Neural progenitor cell (in vitro differentiated cells): Measurements from ENCODE around the gene XPNPEP3. TPM values are rescaled to one million over a fixed set of nuclear protein-coding genes. Genes with fewer than 3 reads are reported as not detected.

Experiments used
- DNase-seq: peaks from one replicate; pipeline ENCODE4 v3.0.0-alpha.2; 2016; ENCODE audit warnings: low spot score
- H2AFZ ChIP-seq: fragments of 200-600 bp; sonication (generic); replicated peaks from 2 replicates; pipeline ENCODE4 v1.6.1; 2016; ENCODE audit warnings: antibody characterized with exemption
- H3F3A ChIP-seq: fragments of 200-600 bp; sonication (generic); 2 replicates; pipeline ENCODE4 v1.6.1; 2016; ENCODE audit warnings: antibody characterized with exemption, low read depth
- H3K27ac ChIP-seq: fragments of 200-600 bp; sonication (generic); 2 replicates; pipeline ENCODE4 v1.5.1; 2016; ENCODE audit warnings: mild to moderate bottlenecking
- H3K27me3 ChIP-seq: fragments of 200-600 bp; sonication (generic); 2 replicates; pipeline ENCODE4 v1.6.1; 2016; ENCODE audit warnings: mild to moderate bottlenecking, moderate library complexity
- H3K36me3 ChIP-seq: fragments of 200-600 bp; sonication (generic); 2 replicates; pipeline ENCODE4 v1.5.1; 2016
- H3K4me1 ChIP-seq: fragments of 200-600 bp; sonication (generic); 2 replicates; pipeline ENCODE4 v1.6.1; 2016; ENCODE audit warnings: mixed run types
- H3K4me2 ChIP-seq: fragments of 200-600 bp; sonication (generic); 2 replicates; pipeline ENCODE4 v1.6.1; 2016
- H3K4me3 ChIP-seq: fragments of 200-600 bp; sonication (generic); 2 replicates; pipeline ENCODE4 v1.5.1; 2016
- H3K79me2 ChIP-seq: fragments of 200-600 bp; sonication (generic); 2 replicates; pipeline ENCODE4 v1.6.1; 2016; ENCODE audit warnings: low read depth
- H3K9ac ChIP-seq: fragments of 200-600 bp; sonication (generic); 2 replicates; pipeline ENCODE4 v1.6.1; 2016
- H3K9me3 ChIP-seq: fragments of 200-600 bp; sonication (generic); 2 replicates; pipeline ENCODE4 v1.5.1; 2016; ENCODE audit warnings: low read depth
- H4K20me1 ChIP-seq: fragments of 200-600 bp; sonication (generic); 2 replicates; pipeline ENCODE4 v1.6.1; 2016; ENCODE audit warnings: low read depth
- H3K27ac Mint-ChIP-seq: 3 replicates; pipeline ENCODE4 v1.8.0; 2021; ENCODE audit warnings: mixed read lengths
- H3K27me3 Mint-ChIP-seq: 2 replicates; pipeline ENCODE4 v1.8.0; 2022; ENCODE audit warnings: low read depth, mild to moderate bottlenecking, inconsistent platforms, moderate library complexity, mixed read lengths; ENCODE audit not compliant: insufficient read depth
- H3K36me3 Mint-ChIP-seq: 3 replicates; pipeline ENCODE4 v1.8.0; 2021; ENCODE audit warnings: mixed read lengths
- H3K4me1 Mint-ChIP-seq: 3 replicates; pipeline ENCODE4 v1.8.0; 2021; ENCODE audit warnings: mixed read lengths
- H3K4me3 Mint-ChIP-seq: 3 replicates; pipeline ENCODE4 v1.8.0; 2021; ENCODE audit warnings: mild to moderate bottlenecking, moderate library complexity, mixed read lengths
- H3K9me3 Mint-ChIP-seq: 3 replicates; pipeline ENCODE4 v1.8.0; 2020; ENCODE audit warnings: mixed read lengths
- EZH2 ChIP-seq: fragments of 200-600 bp; sonication (generic); IDR thresholded peaks from 2 replicates; pipeline ENCODE4 v1.6.1; 2017; ENCODE audit warnings: antibody characterized with exemption, mild to moderate bottlenecking, moderate library complexity
- EZH2phosphoT487 ChIP-seq: fragments of 200-600 bp; sonication (generic); IDR thresholded peaks from 2 replicates; pipeline ENCODE4 v1.6.1; 2017; ENCODE audit warnings: antibody characterized with exemption
- total RNA-seq: library from RNA; depleted of rRNA; stranded (reverse); fragments of >200 nt; gene quantifications from 2 replicates; pipeline ENCODE4 v1.2.3, GENCODE V29; 2015; ENCODE audit warnings: low replicate concordance
- TF ChIP-seq, protein P1 (sequence below): fragments of 200-600 bp; sonication (generic); IDR thresholded peaks from 2 replicates; pipeline ENCODE4 v1.5.1; 2017; ENCODE audit warnings: antibody characterized with exemption, mild to moderate bottlenecking

XPNPEP3 gene
- total RNA-seq, 1 donor from 2014 or later = 21.4 TPM

DNA sequence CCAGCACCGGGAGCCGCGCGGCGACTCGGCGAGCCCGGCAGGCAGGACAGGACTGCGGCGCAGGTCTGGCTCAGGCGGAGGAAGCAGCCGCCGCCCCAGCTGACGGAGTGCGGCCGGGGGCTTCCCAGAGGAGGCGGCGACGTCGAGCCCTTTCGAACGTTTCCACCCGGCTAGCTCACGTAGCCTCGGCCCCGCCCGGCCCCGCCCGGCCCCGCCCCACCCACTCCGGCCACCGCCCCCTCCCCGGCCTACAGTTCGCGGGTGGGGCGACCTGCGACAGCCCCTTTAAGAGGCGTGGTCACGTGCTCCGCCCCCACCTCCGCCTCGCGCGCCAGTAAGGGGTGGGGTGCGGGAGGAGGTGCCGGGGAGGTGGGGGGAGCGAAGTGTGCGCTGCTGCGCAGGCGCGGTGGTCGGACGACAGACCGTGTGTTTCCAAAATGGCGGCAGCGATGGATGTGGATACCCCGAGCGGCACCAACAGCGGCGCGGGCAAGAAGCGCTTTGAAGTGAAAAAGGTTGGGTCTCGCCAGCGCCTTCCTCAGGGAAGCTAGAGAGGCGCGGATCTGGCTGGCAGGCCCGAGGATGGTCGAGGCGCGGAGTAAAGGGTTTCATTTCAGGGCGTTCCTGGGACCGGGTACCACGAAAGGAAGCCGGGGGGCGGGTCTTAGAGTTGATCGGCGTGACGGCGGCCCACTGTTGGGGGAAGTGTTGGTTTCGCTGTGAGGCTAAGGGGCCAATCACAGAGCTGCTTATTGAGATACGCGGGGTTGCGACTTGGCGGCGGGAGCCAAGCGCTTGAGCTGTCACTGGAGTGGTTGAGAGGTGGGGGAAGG lies 94.2 kb downstream of the XPNPEP3 start, which contains the start of gene RBX1:
RBX1 (plus strand) TSS at position 417 of the 833 bp plus-strand sequence; CDS start at position 438, 21 bp downstream.
- Histone ChIP-seq H3K27ac (peak within 1 kb of the TSS; percentile 91), H3K4me1 (no peaks in the 10 kb centered on the region), H3K27me3 (no peaks in the 10 kb centered on the region), H2AFZ (peak within 1 kb of the TSS; percentile 92), H3K4me2 (peak within 1 kb of the TSS; percentile 88), H3K36me3 (peaks cover 2% of the 10 kb centered on the region), H3K4me3 (peak within 1 kb of the TSS; percentile 86), H3K79me2 (peaks cover 45% of the 10 kb centered on the region), H3K9ac (peak within 1 kb of the TSS; percentile 84), H3F3A (peaks cover 9% of the 10 kb centered on the region), H3K9me3 (no peaks in the 10 kb centered on the region), H4K20me1 (no peaks in the 10 kb centered on the region)
- peaks cover 17% of the 10 kb centered on the region for H3K4me1 Mint-ChIP-seq
- peak within 1 kb of the TSS; percentile 95 for H3K27ac Mint-ChIP-seq
- H3K4me3 Mint-ChIP-seq = peak within 1 kb of the TSS; percentile 99
- TF ChIP-seq, protein P1, sequence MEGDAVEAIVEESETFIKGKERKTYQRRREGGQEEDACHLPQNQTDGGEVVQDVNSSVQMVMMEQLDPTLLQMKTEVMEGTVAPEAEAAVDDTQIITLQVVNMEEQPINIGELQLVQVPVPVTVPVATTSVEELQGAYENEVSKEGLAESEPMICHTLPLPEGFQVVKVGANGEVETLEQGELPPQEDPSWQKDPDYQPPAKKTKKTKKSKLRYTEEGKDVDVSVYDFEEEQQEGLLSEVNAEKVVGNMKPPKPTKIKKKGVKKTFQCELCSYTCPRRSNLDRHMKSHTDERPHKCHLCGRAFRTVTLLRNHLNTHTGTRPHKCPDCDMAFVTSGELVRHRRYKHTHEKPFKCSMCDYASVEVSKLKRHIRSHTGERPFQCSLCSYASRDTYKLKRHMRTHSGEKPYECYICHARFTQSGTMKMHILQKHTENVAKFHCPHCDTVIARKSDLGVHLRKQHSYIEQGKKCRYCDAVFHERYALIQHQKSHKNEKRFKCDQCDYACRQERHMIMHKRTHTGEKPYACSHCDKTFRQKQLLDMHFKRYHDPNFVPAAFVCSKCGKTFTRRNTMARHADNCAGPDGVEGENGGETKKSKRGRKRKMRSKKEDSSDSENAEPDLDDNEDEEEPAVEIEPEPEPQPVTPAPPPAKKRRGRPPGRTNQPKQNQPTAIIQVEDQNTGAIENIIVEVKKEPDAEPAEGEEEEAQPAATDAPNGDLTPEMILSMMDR = no peak
- TF ChIP-seq EZH2 (no peak), EZH2phosphoT487 (no peak)
- H3K27me3 Mint-ChIP-seq = peaks cover 2% of the 10 kb centered on the region
- peak; percentile 99 for DNase-seq
- H3K9me3 Mint-ChIP-seq = no peaks in the 10 kb centered on the region
- peaks cover 12% of the 10 kb centered on the region for H3K36me3 Mint-ChIP-seq

DNA sequence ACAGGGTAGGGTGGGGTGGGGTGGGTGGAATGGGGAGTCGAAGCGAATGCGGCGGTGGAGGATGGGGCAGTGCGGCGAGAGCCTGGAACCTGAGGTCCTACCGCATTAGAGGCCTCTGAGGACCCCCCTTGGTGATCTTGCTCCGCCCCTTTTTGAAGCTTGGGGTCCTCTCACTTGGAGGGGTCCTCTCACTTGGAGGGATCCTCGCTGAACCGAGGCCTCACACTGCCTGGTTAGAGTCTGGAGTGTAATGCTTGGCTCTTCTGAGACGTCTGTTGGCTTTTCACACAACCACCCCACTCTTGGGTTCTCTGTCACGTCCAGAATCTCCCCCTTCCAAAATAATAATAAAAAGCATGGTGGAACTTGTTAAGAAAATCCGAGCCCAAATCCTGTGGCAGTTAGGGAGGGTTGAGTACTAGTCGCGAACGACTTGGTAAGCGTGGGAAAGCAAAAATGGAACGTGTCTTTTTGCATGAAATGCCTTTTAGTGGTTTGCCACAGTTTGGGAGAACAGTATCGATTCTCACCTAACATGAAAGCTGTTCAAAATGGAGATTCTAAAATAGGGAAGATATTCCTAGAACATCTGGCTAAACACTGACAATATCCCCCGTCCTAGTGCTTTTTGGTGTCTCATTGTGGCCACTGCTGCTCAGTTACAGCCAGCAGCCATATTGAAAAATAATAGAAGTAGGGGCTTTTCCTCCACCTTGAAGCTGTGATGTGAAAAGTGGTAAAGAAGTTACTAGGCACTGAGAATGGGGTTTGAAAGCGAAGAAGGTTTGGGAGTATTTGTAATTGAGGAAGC lies 95.1 kb downstream of the XPNPEP3 start:
- peaks cover 2% of the 10 kb centered on the region for H3K27me3 Mint-ChIP-seq
- peak overlapping the region; percentile 31 for H3K27ac ChIP-seq
- H3K9ac ChIP-seq = peak overlapping the region; percentile 40
- peaks cover 9% of the 10 kb centered on the region for H3K36me3 Mint-ChIP-seq
- peak overlapping the region; percentile 99 for H3K4me3 Mint-ChIP-seq
- peak overlapping the region; percentile 86 for H3K4me3 ChIP-seq
- DNase-seq = no peak
- H3K27ac Mint-ChIP-seq = peak overlapping the region; percentile 47
- peaks cover 2% of the 10 kb centered on the region for H3K36me3 ChIP-seq
- H4K20me1 ChIP-seq = no peaks in the 10 kb centered on the region
- H3F3A ChIP-seq = peaks cover 9% of the 10 kb centered on the region
- TF ChIP-seq EZH2 (no peak), EZH2phosphoT487 (no peak)
- TF ChIP-seq, protein P1 = no peak
- H3K4me1 Mint-ChIP-seq = peaks cover 17% of the 10 kb centered on the region
- H3K27me3 ChIP-seq = no peaks in the 10 kb centered on the region
- no peaks in the 10 kb centered on the region for H3K9me3 Mint-ChIP-seq
- H3K4me1 ChIP-seq = no peaks in the 10 kb centered on the region
- H3K79me2 ChIP-seq = peaks cover 54% of the 10 kb centered on the region
- H2AFZ ChIP-seq = no peak overlapping the region
- H3K9me3 ChIP-seq = no peaks in the 10 kb centered on the region
- peak overlapping the region; percentile 88 for H3K4me2 ChIP-seq

DNA sequence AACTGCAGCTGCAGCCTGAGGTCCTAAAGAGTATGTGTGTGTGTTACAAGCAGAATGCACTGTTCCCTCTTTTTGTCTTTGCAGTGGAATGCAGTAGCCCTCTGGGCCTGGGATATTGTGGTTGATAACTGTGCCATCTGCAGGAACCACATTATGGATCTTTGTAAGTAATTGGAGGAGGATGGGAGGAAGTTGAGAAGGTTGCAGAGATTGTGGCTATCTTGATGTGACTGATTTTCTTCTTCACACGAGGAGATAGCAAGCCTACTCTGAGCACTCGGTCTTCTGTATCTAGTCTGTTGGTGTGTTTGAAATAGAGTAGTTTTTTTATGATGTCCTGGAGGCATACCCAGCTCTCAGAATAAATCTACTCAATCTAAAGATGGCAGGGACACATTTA lies 96.5 kb downstream of the XPNPEP3 start:
- H2AFZ ChIP-seq = no peak overlapping the region
- TF ChIP-seq, protein P1 = no peak
- TF ChIP-seq EZH2phosphoT487 (no peak), EZH2 (no peak)
- H3K4me3 ChIP-seq = no peak overlapping the region
- no peak overlapping the region for H3K4me2 ChIP-seq
- peaks cover 2% of the 10 kb centered on the region for H3K27me3 Mint-ChIP-seq
- H3K27ac Mint-ChIP-seq = peak overlapping the region; percentile 17
- no peaks in the 10 kb centered on the region for H3K9me3 Mint-ChIP-seq
- peaks cover 13% of the 10 kb centered on the region for H3K36me3 Mint-ChIP-seq
- peaks cover 68% of the 10 kb centered on the region for H3K79me2 ChIP-seq
- H3K4me1 Mint-ChIP-seq = peaks cover 17% of the 10 kb centered on the region
- DNase-seq = no peak
- no peaks in the 10 kb centered on the region for H3K4me1 ChIP-seq
- H4K20me1 ChIP-seq = peaks cover under 1% of the 10 kb centered on the region
- peaks cover 9% of the 10 kb centered on the region for H3F3A ChIP-seq
- peak overlapping the region; percentile 0 for H3K4me3 Mint-ChIP-seq
- peaks cover 2% of the 10 kb centered on the region for H3K36me3 ChIP-seq
- no peak overlapping the region for H3K27ac ChIP-seq
- H3K9me3 ChIP-seq = no peaks in the 10 kb centered on the region
- H3K9ac ChIP-seq = no peak overlapping the region
- no peaks in the 10 kb centered on the region for H3K27me3 ChIP-seq
